ENCODE data around the gene CLDN17. TPM values are rescaled to one million over a fixed set of nuclear protein-coding genes. Genes with fewer than 3 reads are reported as not detected.

Gene CLDN17
- total and polyA plus RNA-seq, 7 donors: not detected

DNA sequence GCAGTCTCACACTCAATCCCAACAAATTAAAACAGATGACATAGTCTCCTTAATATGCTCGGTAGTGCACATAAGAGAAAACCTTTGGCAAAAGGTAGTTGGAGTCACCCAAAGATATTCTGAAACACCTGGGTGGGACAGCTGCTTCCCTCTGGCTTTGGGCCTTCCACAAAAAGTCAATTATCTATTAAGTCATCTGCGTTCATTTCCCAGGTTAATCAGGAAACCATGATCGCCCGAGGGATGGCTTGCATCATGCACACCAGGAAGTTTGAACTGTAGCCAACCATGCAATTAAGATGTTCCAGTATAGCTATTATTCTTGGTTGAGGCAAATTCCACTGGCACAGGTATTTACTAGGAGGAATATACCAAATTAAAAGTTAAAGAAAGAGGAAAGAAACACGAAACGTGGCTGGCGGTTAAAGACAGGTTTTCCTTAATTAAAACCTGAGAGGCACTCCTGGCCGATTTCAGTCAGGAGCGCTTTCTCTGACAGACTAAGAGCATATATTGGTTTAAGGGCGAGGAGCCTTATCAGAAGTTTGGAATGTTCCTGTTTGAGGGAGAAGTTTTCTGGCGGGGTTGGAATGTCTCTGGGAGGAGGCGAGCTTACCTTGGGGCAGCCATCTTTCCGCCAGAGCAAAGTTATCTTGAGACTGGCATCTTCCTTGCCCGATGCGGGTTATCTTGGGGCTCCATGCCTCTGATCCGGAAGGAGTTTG is 19.9 kb downstream of the CLDN17 start:
- H3K4me1 ChIP-seq: no peaks in the 10 kb centered on the region
- H3K27me3 ChIP-seq (ENCODE audit: insufficient read depth in 3 of 3, low read length in 2 of 3): no peaks in the 10 kb centered on the region
- intact Hi-C loops (cut with DNase I): no loop called here
- 80 to 84% (median 84%) methylated on average over 16 of the region's 16 CpGs for WGBS, 3 donors
- no peaks in the 10 kb centered on the region for H3K36me3 ChIP-seq (ENCODE audit: insufficient read depth in 1 of 2, low read depth in 1 of 2)
- H3K9me3 ChIP-seq: no peaks in the 10 kb centered on the region
- H3K4me3 ChIP-seq: no peak overlapping the region
- TF ChIP-seq, protein P1, sequence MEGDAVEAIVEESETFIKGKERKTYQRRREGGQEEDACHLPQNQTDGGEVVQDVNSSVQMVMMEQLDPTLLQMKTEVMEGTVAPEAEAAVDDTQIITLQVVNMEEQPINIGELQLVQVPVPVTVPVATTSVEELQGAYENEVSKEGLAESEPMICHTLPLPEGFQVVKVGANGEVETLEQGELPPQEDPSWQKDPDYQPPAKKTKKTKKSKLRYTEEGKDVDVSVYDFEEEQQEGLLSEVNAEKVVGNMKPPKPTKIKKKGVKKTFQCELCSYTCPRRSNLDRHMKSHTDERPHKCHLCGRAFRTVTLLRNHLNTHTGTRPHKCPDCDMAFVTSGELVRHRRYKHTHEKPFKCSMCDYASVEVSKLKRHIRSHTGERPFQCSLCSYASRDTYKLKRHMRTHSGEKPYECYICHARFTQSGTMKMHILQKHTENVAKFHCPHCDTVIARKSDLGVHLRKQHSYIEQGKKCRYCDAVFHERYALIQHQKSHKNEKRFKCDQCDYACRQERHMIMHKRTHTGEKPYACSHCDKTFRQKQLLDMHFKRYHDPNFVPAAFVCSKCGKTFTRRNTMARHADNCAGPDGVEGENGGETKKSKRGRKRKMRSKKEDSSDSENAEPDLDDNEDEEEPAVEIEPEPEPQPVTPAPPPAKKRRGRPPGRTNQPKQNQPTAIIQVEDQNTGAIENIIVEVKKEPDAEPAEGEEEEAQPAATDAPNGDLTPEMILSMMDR (IDR thresholded peaks at IDR 0.05): no peak
- no peak overlapping the region for H3K27ac ChIP-seq
- ATAC-seq (no peak), DNase-seq (no peak)

DNA sequence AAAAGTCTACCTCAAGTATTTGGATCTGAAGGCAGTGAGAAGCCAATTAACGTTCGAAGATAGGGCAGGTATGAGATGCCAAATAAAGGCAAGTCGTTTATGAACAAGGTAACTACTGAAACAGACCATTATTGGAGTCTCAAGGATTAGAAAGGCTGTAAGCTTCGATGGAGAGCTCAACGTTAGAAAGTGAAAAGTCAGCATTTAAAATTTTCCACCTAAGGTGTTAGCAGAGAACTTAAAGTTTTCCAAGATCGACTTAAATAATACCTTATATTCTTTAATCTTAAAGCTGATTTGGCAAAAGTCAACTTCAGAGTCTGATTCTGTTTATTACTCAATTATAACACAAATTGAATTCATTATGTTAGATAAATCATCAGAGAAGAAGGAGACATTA is 28.1 kb downstream of the CLDN17 start:
- 70 to 77% (median 73%) methylated on average over 6 of the region's 6 CpGs for WGBS, 3 donors
- no peaks in the 10 kb centered on the region for H3K9me3 ChIP-seq

GRCh38 chr21:30129246-30129645 is 37.4 kb downstream of the CLDN17 start:
- no peak overlapping the region for H3K27ac ChIP-seq
- no peak for ATAC-seq
- DNase-seq: no peak
- WGBS, 3 donors: 93 to 94% (median 93%) methylated on average over 18 of the region's 18 CpGs
- H3K4me3 ChIP-seq: no peak overlapping the region
- no peaks in the 10 kb centered on the region for H3K9me3 ChIP-seq
- H3K4me1 ChIP-seq: no peaks in the 10 kb centered on the region
- H3K36me3 ChIP-seq (ENCODE audit: insufficient read depth in 1 of 2, low read depth in 1 of 2): no peaks in the 10 kb centered on the region
- H3K27me3 ChIP-seq (ENCODE audit: insufficient read depth in 3 of 3, low read length in 2 of 3): no peaks in the 10 kb centered on the region
- intact Hi-C loops (cut with DNase I): no loop called here
- TF ChIP-seq, protein P1 (IDR thresholded peaks at IDR 0.05): no peak

More for the DNA sequence above, 28.1 kb downstream of the CLDN17 start:
- TF ChIP-seq, protein P1 (IDR thresholded peaks at IDR 0.05): no peak
- H3K4me3 ChIP-seq: no peak overlapping the region
- ATAC-seq: no peak
- no peaks in the 10 kb centered on the region for H3K27me3 ChIP-seq (ENCODE audit: insufficient read depth in 3 of 3, low read length in 2 of 3)
- no peak for DNase-seq
- intact Hi-C loops (cut with DNase I): no loop called here
- H3K36me3 ChIP-seq (ENCODE audit: insufficient read depth in 1 of 2, low read depth in 1 of 2): no peaks in the 10 kb centered on the region
- H3K4me1 ChIP-seq: no peaks in the 10 kb centered on the region
- no peak overlapping the region for H3K27ac ChIP-seq

DNA sequence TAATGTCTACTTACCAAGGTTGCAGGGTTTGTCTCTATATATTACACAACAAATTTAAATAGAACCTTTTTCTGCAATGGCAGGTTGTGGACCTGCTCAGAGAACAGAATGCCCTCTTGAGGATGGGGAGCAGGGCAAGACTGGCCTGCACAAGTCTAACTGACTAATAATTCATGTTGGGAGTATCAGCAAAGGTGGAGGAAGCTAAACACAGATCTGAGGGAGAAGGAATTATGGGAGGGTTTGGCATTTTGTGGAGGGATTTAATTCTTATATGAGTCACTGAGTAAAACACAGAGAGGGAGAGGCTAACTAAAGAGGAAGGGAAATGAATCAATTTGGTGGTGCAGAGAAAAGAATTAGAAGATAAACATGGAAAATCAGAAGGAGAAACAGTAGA is 40.0 kb downstream of the CLDN17 start:
- TF ChIP-seq, protein P1 (IDR thresholded peaks at IDR 0.05): no peak
- no peak for ATAC-seq
- Histone ChIP-seq H3K27ac (no peak overlapping the region), H3K36me3 (ENCODE audit: insufficient read depth in 1 of 2, low read depth in 1 of 2) (no peaks in the 10 kb centered on the region), H3K27me3 (ENCODE audit: insufficient read depth in 3 of 3, low read length in 2 of 3) (no peaks in the 10 kb centered on the region), H3K4me1 (no peaks in the 10 kb centered on the region), H3K4me3 (no peak overlapping the region), H3K9me3 (no peaks in the 10 kb centered on the region)
- intact Hi-C loops (cut with DNase I): no loop called here
- no peak for DNase-seq

GRCh38 chr21:30117631-30118030 is 49.0 kb downstream of the CLDN17 start:
- intact Hi-C loops (cut with DNase I): loop anchor here in 1 of 2 donors (5.0 kb wide), 1 partner anchor 50 kb away; the partner anchor contains the start of gene CLDN17
- H3K4me3 ChIP-seq: no peak overlapping the region
- H3K4me1 ChIP-seq: no peaks in the 10 kb centered on the region
- no peaks in the 10 kb centered on the region for H3K27me3 ChIP-seq (ENCODE audit: insufficient read depth in 3 of 3, low read length in 2 of 3)
- no peak overlapping the region for H3K27ac ChIP-seq
- no peaks in the 10 kb centered on the region for H3K36me3 ChIP-seq (ENCODE audit: insufficient read depth in 1 of 2, low read depth in 1 of 2)
- TF ChIP-seq, protein P1 (IDR thresholded peaks at IDR 0.05): no peak
- DNase-seq (no peak), ATAC-seq (no peak)
- no peaks in the 10 kb centered on the region for H3K9me3 ChIP-seq
- WGBS, 3 donors: 31 to 37% (median 33%) methylated on average over 2 of the region's 2 CpGs

Data from psoas muscle (tissue), 8 donors.